GM12801 (cell line): ENCODE results near the gene SPTLC2.

Source experiments
- TF ChIP-seq, protein P1 (sequence below): IDR thresholded peaks from one replicate; pipeline ENCODE4 v1.5.1; 2011; ENCODE audit warnings: control low read depth; ENCODE audit not compliant: insufficient read length; ENCODE audit errors: extremely low read depth

SPTLC2 gene

DNA sequence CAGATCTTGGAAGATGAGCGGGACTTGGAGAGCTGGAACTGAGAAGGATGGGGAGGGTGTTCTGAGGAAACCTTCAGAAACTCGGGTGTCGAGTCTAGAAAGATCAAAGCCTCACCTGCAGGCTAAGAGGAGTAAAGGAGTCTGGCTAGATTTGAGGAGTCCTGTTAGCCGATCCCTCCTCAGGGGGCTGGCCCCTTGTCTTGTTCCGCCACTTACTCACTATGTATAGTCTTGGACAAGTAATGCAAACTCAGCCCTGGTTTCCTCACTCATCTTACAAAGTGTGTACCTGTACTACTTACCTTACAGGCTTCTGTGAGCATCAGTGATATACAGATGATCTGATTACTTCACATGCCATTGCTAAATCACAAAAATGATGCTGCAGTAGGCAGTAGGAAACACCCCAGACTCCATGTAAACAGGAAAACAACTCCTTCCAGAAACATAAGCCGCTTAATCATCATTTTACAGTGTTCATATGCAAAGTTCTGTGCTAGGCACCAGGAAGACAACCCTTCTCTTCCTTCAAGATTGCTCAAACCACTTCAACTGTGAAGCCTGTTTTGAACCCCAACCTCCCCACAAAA is 2.0 kb upstream of the SPTLC2 start:
- TF ChIP-seq, protein P1, sequence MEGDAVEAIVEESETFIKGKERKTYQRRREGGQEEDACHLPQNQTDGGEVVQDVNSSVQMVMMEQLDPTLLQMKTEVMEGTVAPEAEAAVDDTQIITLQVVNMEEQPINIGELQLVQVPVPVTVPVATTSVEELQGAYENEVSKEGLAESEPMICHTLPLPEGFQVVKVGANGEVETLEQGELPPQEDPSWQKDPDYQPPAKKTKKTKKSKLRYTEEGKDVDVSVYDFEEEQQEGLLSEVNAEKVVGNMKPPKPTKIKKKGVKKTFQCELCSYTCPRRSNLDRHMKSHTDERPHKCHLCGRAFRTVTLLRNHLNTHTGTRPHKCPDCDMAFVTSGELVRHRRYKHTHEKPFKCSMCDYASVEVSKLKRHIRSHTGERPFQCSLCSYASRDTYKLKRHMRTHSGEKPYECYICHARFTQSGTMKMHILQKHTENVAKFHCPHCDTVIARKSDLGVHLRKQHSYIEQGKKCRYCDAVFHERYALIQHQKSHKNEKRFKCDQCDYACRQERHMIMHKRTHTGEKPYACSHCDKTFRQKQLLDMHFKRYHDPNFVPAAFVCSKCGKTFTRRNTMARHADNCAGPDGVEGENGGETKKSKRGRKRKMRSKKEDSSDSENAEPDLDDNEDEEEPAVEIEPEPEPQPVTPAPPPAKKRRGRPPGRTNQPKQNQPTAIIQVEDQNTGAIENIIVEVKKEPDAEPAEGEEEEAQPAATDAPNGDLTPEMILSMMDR = no peak

DNA sequence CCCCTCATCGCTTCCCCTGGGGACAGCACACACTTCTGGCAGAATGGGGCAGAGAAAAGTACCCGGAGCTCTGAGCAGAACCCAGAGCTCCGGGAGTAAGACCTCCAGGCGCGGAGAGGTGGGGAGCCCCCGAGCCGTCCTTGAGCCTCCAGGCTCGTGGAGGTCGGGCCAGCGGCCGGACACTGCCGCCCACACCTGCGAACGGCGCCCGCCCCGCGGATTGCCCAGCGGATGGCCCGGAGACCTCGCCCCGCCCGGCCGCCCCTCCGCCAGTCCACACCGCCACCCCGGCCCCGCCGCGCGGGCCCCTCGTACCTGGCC is 344 bp downstream of the SPTLC2 start:
- TF ChIP-seq, protein P1 = no peak

DNA sequence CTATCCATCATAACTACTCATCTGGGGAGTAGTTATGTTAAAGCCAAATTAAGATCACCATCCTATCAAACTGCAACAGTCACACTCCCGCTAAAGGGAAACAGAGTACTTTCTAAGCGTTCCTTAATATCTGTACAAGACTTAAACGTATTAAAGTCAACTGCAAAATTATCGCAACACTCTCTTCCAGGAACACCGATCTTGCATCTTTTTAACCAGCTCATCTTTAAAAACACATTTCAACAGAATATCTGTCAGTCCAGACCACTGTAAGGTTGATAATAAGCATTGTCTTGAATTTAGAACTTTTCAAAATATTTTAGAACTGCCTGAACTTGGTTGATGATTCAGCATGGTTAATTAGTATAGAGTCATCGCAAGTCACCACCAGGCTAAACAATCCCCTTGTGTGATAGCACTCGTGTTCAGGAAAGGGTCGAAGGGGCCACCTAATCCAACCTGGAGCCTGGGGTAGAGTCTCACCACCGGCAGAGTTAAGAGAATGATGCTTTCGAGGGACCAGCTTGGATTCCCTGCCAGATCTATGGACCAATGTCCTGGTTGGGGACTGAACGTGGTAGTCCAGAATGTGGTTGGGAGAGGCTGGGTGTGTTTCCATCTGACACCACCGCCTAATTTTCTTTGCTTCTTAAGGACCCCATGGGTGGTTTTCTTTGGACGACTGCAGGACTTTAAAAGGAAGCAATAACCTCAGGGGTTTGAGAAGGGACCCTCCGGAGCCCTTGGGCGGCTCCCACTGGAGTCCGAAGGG is 890 bp downstream of the SPTLC2 start:
- TF ChIP-seq, protein P1 = no peak

DNA sequence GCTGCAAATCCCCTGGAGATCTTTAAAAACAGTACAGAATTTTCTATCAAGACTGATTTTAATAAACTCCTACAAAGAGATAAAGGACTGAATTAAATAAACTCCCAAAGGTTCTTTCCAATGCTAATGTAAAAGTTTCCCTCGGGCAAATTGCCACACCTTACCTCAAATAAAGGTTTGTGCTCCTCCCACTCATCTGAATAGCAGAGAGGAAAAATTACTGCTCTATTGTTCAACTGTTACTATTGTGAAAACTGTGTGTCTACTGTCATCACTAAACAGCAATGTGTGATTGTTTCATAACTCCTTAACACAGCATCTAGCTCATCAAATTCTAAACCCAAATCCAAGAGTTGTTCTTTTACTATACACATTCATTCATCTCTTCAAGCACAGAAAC is 3.2 kb downstream of the SPTLC2 start:
- TF ChIP-seq, protein P1 = no peak

DNA sequence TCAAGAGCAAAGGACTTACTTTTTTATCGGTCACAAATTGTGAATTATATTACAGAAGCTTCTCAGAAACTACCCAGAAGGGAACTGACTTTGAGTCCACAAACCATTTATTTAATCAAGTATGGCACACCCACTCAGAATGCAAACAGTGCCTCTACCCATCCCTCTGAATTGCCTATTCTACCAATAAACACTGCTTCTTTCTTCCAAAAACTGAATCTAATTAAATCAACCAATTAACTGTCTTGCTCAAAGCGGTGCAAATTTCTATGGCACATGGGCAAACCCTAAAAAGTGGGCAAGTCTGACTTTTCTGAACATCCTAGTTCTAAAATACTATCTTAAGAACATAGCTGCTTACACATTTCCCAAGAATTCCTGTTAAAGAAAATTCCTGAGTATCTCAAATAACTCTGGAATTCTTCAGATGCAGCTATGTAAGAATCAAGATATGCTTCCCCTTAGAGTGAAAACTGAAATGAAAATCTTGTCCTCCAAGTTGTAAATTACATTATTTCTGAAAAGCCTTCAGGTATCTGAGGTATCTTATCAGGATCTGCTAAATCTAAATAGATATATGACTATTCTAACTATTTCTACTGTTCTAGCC is 4.3 kb downstream of the SPTLC2 start:
- TF ChIP-seq, protein P1 = no peak

DNA sequence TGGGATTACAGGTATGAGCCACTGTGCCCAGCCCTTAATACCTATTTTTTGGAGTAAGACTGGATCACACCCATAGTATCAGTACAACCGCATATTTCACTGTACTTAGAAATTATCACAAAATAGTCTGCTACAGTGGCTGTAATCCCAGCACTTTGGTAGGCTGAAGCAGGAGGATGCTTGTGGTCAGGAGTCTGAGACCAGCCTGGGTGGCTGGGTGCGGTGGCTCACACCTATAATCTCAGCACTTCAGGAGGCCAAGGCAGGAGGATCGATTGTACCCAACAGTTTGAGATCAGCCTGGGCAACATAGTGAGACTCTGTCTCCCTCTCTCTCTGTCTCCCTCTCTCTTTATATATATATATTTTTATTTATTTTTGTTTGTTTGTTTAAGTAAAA is 5.9 kb downstream of the SPTLC2 start:
- TF ChIP-seq, protein P1 = no peak

DNA sequence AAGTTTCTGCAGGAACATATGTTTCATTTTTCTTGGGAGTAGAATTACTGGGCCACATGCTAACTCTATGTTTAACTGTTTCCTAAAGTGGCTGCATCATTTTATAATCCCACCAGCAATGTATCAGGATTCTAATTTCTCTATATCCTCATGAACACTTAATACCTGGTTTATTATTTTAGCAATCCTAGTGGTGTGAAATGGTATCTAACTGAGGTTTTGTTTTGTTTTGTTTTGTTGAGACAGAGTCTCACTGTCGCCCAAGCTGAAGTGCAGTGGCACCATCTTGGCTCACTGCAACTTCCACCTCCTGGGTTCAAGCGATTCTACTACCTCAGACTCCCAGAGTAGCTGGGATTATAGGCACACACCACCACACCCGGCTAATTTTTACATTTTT is 6.5 kb downstream of the SPTLC2 start:
- TF ChIP-seq, protein P1 = no peak
